GM18861 (cell line): Measurements from ENCODE around the gene C22orf23.

Experiments
- ATAC-seq: cut with Tn5 transposase; IDR thresholded peaks from one replicate; pipeline ENCODE4 v1.9.1; 2021; ENCODE audit not compliant: unreplicated experiment

C22orf23 gene

DNA sequence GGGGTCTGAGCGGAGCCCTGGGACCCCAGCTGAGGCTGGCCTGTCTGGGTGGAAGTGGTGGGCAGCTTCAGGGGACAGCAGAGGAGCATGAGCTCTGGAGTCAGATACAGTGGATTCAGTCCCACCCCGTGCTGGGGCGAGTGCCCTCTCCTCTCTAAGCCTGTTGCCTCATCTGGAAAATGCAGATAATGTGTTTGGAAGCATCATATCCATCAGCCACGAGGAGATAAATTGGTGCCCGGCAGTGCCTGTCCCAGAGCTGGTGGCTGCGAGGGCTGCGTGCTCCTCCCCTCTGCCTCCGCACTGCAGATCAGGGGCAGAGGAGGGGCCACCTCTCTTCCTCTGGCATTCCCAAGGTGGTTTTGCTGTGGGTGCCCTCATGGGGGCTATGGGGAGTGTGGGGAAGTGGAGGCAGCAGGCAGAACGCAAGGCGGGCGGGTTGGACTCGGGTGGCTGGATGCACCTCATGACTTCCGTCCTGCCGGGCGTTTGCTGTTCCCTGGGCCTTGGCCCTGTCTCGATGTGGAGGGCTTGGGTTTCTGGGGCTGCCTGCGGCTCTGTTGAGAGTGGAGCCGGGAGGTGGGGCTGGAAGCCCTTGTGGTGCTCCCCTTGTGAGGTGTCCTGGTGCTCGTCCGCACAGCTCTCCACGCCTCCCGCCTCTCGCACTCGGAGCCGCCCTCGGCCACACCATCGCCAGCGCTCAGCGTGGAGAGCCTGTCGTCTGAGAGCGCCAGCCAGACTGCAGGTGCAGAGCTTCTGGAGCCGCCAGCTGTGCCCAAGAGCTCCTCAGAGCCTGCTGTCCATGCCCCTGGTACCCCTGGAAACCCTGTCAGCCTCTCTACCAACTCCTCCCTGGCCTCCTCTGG, 26.4 kb downstream of the C22orf23 start:
- ATAC-seq: no peak

DNA sequence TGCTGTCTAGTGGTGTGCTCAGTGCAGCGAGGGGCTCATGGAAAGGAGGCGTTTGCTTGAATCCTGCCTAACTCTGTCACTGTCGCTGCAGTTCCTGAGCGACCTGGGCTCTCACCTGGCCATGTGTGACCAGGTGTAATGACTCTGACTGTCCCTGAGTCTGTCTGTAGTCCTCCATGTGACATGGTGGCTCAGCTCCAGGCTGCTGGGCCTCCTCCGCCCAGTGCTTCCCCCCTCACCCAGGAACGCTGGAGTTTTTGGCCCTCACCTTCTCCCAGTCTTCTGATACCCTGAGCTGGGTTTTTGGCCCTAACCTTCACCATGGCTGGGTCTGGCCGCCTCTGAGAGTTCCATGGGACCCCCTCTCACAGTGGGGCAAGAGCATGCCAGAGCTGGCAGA, 27.0 kb downstream of the C22orf23 start:
- no peak for ATAC-seq

DNA sequence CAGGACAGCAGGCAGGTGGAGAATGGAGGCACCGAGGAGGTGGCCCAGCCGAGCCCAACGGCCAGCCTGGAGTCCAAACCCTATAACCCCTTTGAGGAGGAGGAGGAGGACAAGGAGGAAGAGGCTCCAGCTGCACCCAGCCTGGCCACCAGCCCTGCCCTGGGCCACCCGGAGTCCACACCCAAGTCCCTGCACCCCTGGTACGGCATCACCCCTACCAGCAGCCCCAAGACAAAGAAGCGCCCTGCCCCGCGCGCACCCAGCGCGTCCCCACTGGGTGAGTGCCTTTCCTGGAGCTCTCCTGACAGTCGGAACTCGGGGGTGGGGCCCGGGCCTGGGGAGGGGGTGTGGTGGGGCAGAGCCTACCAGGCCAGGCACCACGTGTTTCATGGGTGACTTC, 27.6 kb downstream of the C22orf23 start:
- ATAC-seq: no peak

- ATAC-seq: no peak
Observed at GRCh38 chr22:37925330-37925729, 28.1 kb downstream of the C22orf23 start.

DNA sequence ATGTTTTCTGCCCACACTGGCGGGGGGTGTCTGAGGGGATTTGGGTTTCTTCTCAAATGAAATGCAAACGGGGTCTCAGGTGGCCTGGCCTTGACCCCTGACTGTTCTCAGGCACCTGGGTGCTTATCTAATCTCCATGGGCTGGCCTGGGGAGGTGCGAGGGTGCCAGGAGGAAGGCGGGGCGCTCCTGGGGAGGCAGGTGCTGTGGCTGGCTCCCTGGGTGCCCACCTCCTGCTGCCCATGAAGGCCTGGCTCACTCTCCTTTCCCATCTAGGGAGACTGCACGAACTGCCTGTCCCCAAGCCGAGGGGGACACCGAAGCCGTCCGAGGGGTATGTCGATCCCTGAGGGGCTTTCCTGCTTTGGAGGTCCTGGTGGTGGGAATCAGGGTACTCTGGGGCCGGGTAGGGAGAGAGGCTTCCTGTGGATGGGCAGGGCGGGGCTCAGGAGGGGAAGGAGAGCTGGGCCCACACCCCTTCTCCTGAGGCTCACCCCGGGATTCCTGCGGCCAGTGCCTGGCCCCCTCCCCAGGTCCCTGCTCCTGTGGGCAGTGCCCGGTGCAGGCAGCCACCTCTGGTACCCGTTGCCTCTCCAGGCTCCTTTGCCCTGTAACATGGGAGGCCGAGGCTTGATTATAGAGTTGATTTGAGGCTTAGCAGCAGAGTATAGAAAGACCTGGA, 28.9 kb downstream of the C22orf23 start:
- no peak for ATAC-seq

GRCh38 chr22:37923927-37924326, 29.5 kb downstream of the C22orf23 start:
- no peak for ATAC-seq

DNA sequence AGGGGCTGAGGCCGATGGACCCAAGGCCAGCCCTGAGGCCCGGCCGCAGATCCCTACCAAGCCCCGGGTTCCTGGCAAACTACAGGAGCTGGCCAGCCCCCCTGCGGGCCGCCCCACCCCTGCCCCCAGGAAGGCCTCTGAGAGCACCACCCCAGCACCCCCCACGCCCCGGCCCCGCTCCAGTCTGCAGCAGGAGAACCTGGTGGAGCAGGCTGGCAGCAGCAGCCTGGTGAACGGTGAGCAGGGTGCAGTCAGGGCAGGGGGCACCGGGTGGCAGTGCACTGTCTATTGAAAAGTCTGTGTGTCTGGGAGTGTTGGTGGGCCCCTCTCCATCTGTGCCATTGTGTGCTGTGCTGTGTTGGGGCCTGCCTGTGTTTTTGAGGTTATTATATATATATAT, 31.2 kb downstream of the C22orf23 start:
- ATAC-seq: no peak

- ATAC-seq: no peak
Observed at GRCh38 chr22:37920126-37920525, 33.3 kb downstream of the C22orf23 start.

- no peak for ATAC-seq
Observed at GRCh38 chr22:37918580-37919270, 34.7 kb downstream of the C22orf23 start.

GRCh38 chr22:37917874-37918548, 35.4 kb downstream of the C22orf23 start:
- ATAC-seq: no peak

DNA sequence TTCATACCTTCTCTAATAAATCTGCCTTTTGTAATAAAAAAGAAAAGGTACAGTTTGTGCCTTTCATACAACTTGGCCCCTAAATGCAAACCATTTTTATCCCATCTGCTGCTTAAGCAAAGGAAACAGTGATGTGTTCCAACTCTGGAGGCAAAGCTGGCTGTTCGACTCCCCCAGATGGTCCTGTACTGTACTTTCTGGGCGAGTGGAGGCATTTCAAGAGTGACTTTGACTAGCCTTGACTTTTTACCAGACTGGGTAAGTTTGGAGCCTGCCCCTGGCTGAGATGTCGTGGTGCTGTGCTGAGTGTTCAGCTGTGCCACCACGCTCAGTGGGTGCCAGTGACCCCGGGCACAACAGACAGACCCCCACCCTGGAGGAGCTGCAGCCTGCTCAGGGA, 37.1 kb downstream of the C22orf23 start:
- ATAC-seq: no peak

DNA sequence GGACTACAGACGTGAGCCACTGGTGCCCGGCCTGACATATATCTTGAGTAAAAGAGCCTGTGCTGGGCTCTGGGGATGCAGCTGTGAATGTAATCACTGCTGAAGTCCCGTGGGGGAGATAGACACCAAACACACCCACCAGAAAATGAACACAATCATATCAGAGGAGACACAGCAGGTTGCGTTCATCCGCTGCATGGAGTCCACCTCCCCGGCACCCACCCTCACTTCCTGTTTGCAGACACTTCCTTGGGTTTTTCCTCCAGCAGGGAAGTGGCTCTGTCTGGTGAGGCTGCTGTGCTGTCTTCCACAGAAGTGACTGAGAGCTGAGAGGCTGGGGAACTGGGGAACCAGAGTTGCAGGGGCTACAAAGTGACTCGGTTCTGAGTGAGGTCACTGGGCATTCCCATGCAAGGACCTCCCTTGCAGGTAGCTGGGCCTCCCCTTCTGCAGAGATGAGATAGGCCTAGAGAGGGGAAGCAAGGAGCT, 40.1 kb downstream of the C22orf23 start:
- ATAC-seq: no peak

DNA sequence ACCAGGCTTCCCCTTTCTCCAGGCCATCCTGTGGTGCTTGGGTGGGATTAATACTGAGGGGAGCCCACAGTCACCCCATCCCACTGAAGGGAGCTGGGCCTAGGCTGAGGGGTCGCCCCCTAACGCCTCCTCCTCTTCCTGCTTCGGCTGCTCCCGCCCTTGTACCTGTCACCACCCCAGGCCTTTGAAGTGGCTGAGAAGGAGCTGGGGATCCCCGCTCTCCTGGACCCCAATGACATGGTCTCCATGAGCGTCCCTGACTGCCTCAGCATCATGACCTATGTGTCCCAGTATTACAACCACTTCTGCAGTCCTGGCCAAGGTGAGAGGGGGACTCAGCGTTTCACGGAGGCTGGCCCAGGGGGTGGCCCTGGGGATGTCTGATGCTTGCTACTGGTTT, 41.2 kb downstream of the C22orf23 start:
- ATAC-seq: no peak

- no peak for ATAC-seq
Observed at GRCh38 chr22:37911697-37912096, 41.7 kb downstream of the C22orf23 start.

DNA sequence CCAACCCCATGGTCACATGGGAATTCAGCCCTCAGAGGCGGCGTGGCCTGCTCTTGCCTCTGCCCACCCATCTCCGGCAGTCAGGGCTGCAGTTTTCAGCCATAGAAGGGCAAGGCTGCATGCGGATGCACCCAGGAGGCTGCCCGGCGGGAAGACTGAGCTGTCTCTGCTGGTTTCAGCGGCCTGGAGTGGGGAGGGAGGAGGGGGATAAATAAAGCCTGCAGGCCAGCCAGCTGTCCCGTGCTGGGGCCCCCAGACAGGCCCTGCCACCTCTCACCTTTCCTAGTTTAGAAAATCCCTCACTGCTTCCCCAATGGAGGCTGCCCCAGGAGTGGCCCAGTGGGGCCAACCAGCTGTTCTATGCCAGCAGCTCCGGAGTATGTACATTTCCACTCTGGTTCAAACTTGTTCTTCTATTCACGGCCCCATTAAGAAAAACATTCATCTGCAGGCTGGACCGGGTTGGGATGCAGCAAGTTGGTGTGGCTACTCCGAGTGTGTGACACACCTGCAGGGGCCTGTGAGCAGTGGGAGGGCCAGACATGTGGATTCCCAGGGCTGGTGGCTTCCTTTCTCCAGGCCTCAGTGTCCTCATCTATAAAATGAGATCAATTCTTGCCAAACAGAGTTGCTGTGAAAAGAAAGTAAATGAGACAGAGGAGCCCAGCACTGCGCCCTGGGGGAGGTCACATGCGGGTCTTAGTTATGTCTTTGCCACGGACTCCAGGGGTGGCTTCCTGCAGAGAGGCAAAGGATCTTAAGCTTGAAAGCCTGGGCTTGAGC, 42.3 kb downstream of the C22orf23 start:
- ATAC-seq: no peak

GRCh38 chr22:37909766-37910165, 43.6 kb downstream of the C22orf23 start:
- no peak for ATAC-seq

GRCh38 chr22:37907036-37907954, 46.1 kb downstream of the C22orf23 start:
- no peak for ATAC-seq

DNA sequence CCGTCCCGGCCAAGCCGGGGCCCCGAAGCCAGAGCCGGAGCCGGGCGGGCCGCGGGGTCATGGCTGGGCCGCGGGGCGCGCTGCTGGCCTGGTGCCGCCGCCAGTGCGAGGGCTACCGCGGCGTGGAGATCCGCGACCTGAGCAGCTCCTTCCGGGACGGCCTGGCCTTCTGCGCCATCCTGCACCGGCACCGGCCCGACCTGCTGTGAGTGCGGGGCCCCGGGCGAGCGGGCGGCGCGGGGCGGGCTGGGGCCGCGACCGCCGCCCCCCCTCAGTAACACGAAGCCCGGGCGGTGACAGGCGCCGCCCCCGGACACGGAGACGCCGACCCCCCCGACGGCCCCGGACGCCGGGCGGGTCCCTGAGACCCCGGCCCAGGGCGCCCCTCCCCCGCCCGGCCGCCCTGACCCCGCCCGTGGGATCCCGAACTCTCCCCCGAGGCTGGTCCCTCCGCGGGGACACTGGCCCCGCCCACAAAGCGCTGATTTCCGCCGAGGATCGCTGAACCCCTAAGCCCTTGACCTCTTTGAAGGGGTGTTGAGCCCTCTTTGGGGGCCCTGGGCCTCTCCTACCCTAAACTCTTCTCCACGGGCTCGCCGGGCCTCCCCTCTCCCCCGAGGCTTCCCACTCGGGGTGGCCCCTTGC, 46.9 kb downstream of the C22orf23 start:
- peak; percentile 22 for ATAC-seq
